ENCODE data around the gene MKI67. TPM values are rescaled to one million over a fixed set of nuclear protein-coding genes. Genes with fewer than 3 reads are reported as not detected.

Gene MKI67
- total and polyA plus RNA-seq, 2 donors (not counting 3 experiments of a cell fraction or from before 2014, with no cell fraction given), result 16.2 to 125 TPM

DNA sequence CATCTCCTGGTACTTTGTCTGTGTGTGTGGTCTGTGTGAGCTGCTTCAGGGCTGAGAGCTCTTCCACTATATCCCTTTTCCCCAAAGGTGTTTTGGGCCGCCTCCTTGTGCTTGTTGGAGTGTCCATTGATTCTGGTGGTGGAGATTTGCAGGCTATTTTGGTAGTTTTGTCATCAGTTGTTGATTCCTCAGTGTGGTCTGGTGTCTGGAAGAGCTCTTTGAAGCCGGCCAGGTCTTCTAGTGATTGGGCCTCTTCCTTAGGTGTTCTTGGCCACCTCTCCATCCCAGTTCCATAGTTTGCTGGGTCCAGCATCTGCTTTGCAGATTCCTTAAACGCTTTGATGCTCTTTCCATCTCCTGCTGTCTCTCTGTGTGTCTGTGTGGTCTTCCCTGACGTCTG lies 20.8 kb downstream of the MKI67 start:
- Histone ChIP-seq H2AFZ (ENCODE audit: low read depth, low read length) (no peak overlapping the region), H3K9me3 (replicated peaks; ENCODE audit: control insufficient read depth, insufficient read depth, low read length) (no peaks in the 10 kb centered on the region), H3K36me3 (ENCODE audit: control insufficient read depth in 2 of 2, extremely low read depth in 1 of 2, insufficient read depth in 2 of 2, low read length in 2 of 2) (peaks cover 16 to 50% of the 10 kb centered on the region in 2 experiments), H3K9me1 (replicated peaks; ENCODE audit: control insufficient read depth, extremely low read depth, insufficient read depth, low read length) (no peaks in the 10 kb centered on the region), H3K4me1 (ENCODE audit: control insufficient read depth, extremely low read depth, insufficient read depth, low read length) (no peaks in the 10 kb centered on the region), H3K27ac (ENCODE audit: insufficient read depth, low read depth, low read length) (no peak overlapping the region), H3K4me2 (ENCODE audit: insufficient read depth, low read length) (no peak overlapping the region), H4K20me1 (replicated peaks; ENCODE audit: control insufficient read depth, extremely low read depth, insufficient read depth, low read length) (no peaks in the 10 kb centered on the region), H3K4me3 (replicated peaks in 1 of 3; ENCODE audit: insufficient read depth in 1 of 3, low read depth in 1 of 3, low read length in 3 of 3) (no peak overlapping the region), H3K79me2 (ENCODE audit: control insufficient read depth, insufficient read depth, low read length) (peaks cover 44% of the 10 kb centered on the region), H3K27me3 (ENCODE audit: control insufficient read depth in 2 of 2, insufficient read depth in 2 of 2, low read length in 2 of 2) (no peaks in the 10 kb centered on the region), H3K9ac (replicated peaks; ENCODE audit: extremely low read depth, insufficient read depth, low read length) (no peak overlapping the region)
- intact Hi-C loops (cut with micrococcal nuclease) (no loop called here), dilution Hi-C loops (cut with MboI; ENCODE audit: extremely low pct_ligation_motif_present, low sequenced_read_pairs) (no loop called here)
- POLR2A ChIA-PET, result no interaction called here
- BruUV-seq (replicated peaks), result no TSS peak
- TF ChIP-seq MYC (IDR thresholded peaks at IDR 0.05; ENCODE audit: low read depth, low read length), result no peak
- no peak for TF ChIP-seq GATA2 (IDR thresholded peaks at IDR 0.05; ENCODE audit: insufficient read depth, insufficient read length, low read depth, low read length)
- CTCF ChIA-PET, result no interaction called here
- FAIRE-seq (no peak), DNase-seq (ENCODE audit: low read depth, low spot score) (no peak)

DNA sequence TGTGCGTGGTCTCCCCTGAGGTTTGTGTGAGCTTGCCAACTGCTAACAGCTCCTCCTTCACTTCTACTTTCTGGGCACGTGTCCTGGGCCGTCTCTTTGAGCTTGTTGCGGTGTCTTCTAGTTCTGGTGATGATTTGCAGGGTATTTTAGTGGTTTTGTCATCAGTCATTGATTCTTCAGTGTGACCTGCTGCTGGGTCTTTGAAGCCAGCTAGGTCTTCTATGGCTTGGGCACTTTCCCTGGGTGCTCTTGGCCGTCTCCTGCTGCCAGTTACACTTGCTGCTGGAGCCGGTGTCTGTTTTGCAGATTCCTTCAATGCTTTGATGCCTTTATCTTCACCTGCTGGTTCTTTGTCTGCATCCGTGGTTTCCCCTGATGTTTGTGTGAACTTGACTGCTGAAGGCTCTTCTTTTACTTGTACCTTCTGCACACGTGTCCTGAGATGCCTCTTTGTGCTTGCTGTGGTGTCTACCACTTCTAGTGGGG lies 23.0 kb downstream of the MKI67 start:
- Histone ChIP-seq H3K9me1 (replicated peaks; ENCODE audit: control insufficient read depth, extremely low read depth, insufficient read depth, low read length) (no peaks in the 10 kb centered on the region), H3K9ac (replicated peaks; ENCODE audit: extremely low read depth, insufficient read depth, low read length) (no peak overlapping the region), H3K27ac (ENCODE audit: insufficient read depth, low read depth, low read length) (no peak overlapping the region), H3K4me1 (ENCODE audit: control insufficient read depth, extremely low read depth, insufficient read depth, low read length) (no peaks in the 10 kb centered on the region), H4K20me1 (replicated peaks; ENCODE audit: control insufficient read depth, extremely low read depth, insufficient read depth, low read length) (no peaks in the 10 kb centered on the region), H3K9me3 (replicated peaks; ENCODE audit: control insufficient read depth, insufficient read depth, low read length) (no peaks in the 10 kb centered on the region), H3K36me3 (ENCODE audit: control insufficient read depth in 2 of 2, extremely low read depth in 1 of 2, insufficient read depth in 2 of 2, low read length in 2 of 2) (peaks cover 14 to 53% of the 10 kb centered on the region in 2 experiments), H3K79me2 (ENCODE audit: control insufficient read depth, insufficient read depth, low read length) (peaks cover 44% of the 10 kb centered on the region), H3K4me2 (ENCODE audit: insufficient read depth, low read length) (no peak overlapping the region), H3K4me3 (replicated peaks in 1 of 3; ENCODE audit: insufficient read depth in 1 of 3, low read depth in 1 of 3, low read length in 3 of 3) (no peak overlapping the region), H2AFZ (ENCODE audit: low read depth, low read length) (no peak overlapping the region), H3K27me3 (ENCODE audit: control insufficient read depth in 2 of 2, insufficient read depth in 2 of 2, low read length in 2 of 2) (no peaks in the 10 kb centered on the region)
- TF ChIP-seq FOS (IDR thresholded peaks at IDR 0.05; ENCODE audit: borderline replicate concordance, insufficient read depth, low read length) (no peak), MYC (IDR thresholded peaks at IDR 0.05; ENCODE audit: low read depth, low read length) (no peak), GATA2 (IDR thresholded peaks at IDR 0.05; ENCODE audit: insufficient read depth, insufficient read length, low read depth, low read length) (no peak), POLR2A (IDR thresholded peaks at IDR 0.05; ENCODE audit: low read depth, low read length) (no peak), EZH2 (IDR thresholded peaks at IDR 0.05; ENCODE audit: borderline replicate concordance, low read depth, low read length, severe bottlenecking) (no peak), JUN (IDR thresholded peaks at IDR 0.05; ENCODE audit: borderline replicate concordance, insufficient read depth, insufficient read length, low read depth) (no peak), POLR2AphosphoS5 (IDR thresholded peaks at IDR 0.05; ENCODE audit: insufficient read depth, low read depth, low read length) (no peak)
- TF ChIP-seq, protein P1, sequence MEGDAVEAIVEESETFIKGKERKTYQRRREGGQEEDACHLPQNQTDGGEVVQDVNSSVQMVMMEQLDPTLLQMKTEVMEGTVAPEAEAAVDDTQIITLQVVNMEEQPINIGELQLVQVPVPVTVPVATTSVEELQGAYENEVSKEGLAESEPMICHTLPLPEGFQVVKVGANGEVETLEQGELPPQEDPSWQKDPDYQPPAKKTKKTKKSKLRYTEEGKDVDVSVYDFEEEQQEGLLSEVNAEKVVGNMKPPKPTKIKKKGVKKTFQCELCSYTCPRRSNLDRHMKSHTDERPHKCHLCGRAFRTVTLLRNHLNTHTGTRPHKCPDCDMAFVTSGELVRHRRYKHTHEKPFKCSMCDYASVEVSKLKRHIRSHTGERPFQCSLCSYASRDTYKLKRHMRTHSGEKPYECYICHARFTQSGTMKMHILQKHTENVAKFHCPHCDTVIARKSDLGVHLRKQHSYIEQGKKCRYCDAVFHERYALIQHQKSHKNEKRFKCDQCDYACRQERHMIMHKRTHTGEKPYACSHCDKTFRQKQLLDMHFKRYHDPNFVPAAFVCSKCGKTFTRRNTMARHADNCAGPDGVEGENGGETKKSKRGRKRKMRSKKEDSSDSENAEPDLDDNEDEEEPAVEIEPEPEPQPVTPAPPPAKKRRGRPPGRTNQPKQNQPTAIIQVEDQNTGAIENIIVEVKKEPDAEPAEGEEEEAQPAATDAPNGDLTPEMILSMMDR (IDR thresholded peaks at IDR 0.05; ENCODE audit: extremely low read depth in 1 of 2, insufficient read depth in 1 of 2, low read depth in 1 of 2, low read length in 2 of 2), result no peak
- TF ChIP-seq, protein P2, sequence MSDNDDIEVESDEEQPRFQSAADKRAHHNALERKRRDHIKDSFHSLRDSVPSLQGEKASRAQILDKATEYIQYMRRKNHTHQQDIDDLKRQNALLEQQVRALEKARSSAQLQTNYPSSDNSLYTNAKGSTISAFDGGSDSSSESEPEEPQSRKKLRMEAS (IDR thresholded peaks at IDR 0.05; ENCODE audit: insufficient read depth, insufficient read length), result no peak
- dilution Hi-C loops (cut with MboI; ENCODE audit: extremely low pct_ligation_motif_present, low sequenced_read_pairs), result no loop called here
- intact Hi-C loops (cut with micrococcal nuclease), result no loop called here
- FAIRE-seq (no peak), DNase-seq (ENCODE audit: low read depth, low spot score) (no peak)
- no TSS peak for BruUV-seq (replicated peaks)
- ChIA-PET CTCF (interaction anchor here (1.4 kb wide), 1 partner anchor 34 kb away, joined by 4 read pairs; no protein-coding TSS in a partner anchor), POLR2A (no interaction called here)
